ENCODE results near the gene ARAP1.

DNA sequence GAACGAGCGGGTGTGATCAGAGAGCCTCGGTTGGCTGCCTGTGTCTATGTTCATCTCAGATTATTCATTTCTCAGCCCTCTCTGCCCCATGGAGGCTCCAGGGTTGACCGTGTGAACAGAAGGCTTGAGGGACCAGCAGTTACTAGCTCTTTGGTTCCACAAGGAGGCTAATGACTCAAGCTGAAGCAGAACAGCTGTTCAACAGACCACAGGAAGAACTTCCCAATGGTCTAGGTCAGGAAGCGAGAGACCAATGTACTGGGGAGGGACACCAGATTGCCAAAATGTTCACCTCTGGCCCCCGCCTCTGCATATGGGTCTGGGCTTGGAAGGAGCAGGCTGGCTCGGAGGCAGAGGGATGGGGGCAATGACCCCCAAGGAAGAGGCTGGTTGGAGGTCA is 63.3 kb downstream of the ARAP1 start:
- TF ChIP-seq, protein P1, sequence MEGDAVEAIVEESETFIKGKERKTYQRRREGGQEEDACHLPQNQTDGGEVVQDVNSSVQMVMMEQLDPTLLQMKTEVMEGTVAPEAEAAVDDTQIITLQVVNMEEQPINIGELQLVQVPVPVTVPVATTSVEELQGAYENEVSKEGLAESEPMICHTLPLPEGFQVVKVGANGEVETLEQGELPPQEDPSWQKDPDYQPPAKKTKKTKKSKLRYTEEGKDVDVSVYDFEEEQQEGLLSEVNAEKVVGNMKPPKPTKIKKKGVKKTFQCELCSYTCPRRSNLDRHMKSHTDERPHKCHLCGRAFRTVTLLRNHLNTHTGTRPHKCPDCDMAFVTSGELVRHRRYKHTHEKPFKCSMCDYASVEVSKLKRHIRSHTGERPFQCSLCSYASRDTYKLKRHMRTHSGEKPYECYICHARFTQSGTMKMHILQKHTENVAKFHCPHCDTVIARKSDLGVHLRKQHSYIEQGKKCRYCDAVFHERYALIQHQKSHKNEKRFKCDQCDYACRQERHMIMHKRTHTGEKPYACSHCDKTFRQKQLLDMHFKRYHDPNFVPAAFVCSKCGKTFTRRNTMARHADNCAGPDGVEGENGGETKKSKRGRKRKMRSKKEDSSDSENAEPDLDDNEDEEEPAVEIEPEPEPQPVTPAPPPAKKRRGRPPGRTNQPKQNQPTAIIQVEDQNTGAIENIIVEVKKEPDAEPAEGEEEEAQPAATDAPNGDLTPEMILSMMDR (conservative IDR thresholded peaks at IDR 0.05 in 1 of 2, IDR thresholded peaks at IDR 0.05 in 1 of 2; ENCODE audit: low read depth in 1 of 2, low read length in 2 of 2): peak in 1 of 2 donors; percentile 10
- TF ChIP-seq EZH2 (IDR thresholded peaks at IDR 0.05; ENCODE audit: low read length, missing control alignments): no peak
